Mammary epithelial cell (primary cell): ENCODE measurements around the gene CT45A9.
"Not testable (repeated sequence)": the region's sequence is repeated elsewhere in the genome, so short reads cannot be mapped to it uniquely, and the experiment has no call there.

Experiments used
- CTCF ChIP-seq, 2 donors: IDR thresholded peaks in 1 of 2; conservative IDR thresholded peaks in 1 of 2; 2 replicates each; pipeline ENCODE4 v1.5.1; 2011 to 2012; ENCODE audit warnings: inconsistent platforms in 2 of 2, low read length in 2 of 2, mild to moderate bottlenecking in 2 of 2, control low read depth in 1 of 2, low read depth in 1 of 2; ENCODE audit not compliant: insufficient read depth in 1 of 2; ENCODE audit errors: extremely low read depth in 1 of 2
- EZH2 ChIP-seq: IDR thresholded peaks from 2 replicates; pipeline ENCODE4 v1.6.1; 2012; ENCODE audit warnings: low read length, inconsistent platforms, borderline replicate concordance

GRCh38 chrX:135888976-135889375 is 17.4 kb upstream of the CT45A9 start:
- peak in 1 of 2 donors; percentile 19 for TF ChIP-seq CTCF (conservative IDR thresholded peaks at IDR 0.05 in 1 of 2, IDR thresholded peaks at IDR 0.05 in 1 of 2; ENCODE audit: extremely low read depth in 1 of 2, insufficient read depth in 1 of 2, low read depth in 1 of 2, low read length in 2 of 2)
- TF ChIP-seq EZH2 = not testable (repeated sequence)
